Measurements from ENCODE around the gene ZNF622. TPM values are rescaled to one million over a fixed set of nuclear protein-coding genes. Genes with fewer than 3 reads are reported as not detected.
A peak's percentile ranks its signal among the peaks of the same experiment; 100 is the strongest.

ZNF622 gene
- total RNA-seq, 4 donors from 2014 or later: 12.6 to 32.2 (median 14.8) TPM

DNA sequence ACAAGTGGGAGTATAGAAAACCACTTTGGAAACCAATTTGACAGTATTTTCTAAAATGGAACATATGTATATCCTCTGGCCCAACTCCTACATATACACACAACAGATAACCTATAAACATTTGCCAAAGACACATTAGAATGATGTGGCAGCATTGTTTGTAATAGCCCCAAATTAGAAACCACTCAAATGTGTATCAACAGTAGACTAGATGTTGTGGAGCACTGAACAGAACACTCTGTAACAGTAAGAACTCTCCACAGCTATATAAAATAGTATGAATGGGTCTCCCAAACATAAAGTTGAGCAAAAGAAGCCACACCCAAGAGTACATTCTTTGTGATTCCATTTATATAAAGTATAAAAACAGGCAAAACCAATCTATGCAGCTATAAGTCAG, 6.1 kb downstream of the ZNF622 start:
- intact Hi-C loops (cut with DNase I; ENCODE audit: low total_unique reads): no loop called here
- TF ChIP-seq POLR2A (IDR thresholded peaks at IDR 0.05): no peak
- TF ChIP-seq, protein P1, sequence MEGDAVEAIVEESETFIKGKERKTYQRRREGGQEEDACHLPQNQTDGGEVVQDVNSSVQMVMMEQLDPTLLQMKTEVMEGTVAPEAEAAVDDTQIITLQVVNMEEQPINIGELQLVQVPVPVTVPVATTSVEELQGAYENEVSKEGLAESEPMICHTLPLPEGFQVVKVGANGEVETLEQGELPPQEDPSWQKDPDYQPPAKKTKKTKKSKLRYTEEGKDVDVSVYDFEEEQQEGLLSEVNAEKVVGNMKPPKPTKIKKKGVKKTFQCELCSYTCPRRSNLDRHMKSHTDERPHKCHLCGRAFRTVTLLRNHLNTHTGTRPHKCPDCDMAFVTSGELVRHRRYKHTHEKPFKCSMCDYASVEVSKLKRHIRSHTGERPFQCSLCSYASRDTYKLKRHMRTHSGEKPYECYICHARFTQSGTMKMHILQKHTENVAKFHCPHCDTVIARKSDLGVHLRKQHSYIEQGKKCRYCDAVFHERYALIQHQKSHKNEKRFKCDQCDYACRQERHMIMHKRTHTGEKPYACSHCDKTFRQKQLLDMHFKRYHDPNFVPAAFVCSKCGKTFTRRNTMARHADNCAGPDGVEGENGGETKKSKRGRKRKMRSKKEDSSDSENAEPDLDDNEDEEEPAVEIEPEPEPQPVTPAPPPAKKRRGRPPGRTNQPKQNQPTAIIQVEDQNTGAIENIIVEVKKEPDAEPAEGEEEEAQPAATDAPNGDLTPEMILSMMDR (IDR thresholded peaks at IDR 0.05): no peak
- H3K4me3 ChIP-seq: no peak overlapping the region

DNA sequence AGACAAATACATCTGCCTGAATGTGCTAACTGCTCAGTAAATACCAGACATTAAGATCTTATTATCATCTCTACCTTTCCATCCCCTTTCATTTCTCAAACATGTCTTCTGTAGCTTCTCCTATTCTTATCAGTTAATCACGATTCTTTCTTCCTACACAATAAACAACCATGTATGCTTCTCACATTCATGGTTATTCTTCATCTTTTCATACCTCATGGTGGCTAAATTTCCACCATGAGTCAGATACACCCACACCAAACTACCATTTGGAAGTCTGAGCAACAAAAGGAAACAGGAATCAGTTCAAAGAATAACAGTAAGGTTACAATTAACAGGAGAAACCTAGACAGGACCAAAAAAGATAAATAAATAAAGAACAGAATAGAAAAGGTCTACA, 7.7 kb downstream of the ZNF622 start:
- intact Hi-C loops (cut with DNase I; ENCODE audit: low total_unique reads): no loop called here
- Histone ChIP-seq H3K4me1 (peaks cover 0 to 6% of the 10 kb centered on the region in 2 donors), H3K27me3 (no peaks in the 10 kb centered on the region), H3K9me3 (no peaks in the 10 kb centered on the region), H3K36me3 (no peaks in the 10 kb centered on the region), H3K4me3 (no peak overlapping the region), H3K27ac (no peak overlapping the region)
- TF ChIP-seq, protein P1 (IDR thresholded peaks at IDR 0.05): no peak
- TF ChIP-seq POLR2A (IDR thresholded peaks at IDR 0.05): no peak
- DNase-seq: no peak

More for the DNA sequence above, 6.1 kb downstream of the ZNF622 start:
- H3K36me3 ChIP-seq: no peaks in the 10 kb centered on the region
- no peak overlapping the region for H3K27ac ChIP-seq
- no peaks in the 10 kb centered on the region for H3K9me3 ChIP-seq
- DNase-seq: no peak
- no peaks in the 10 kb centered on the region for H3K27me3 ChIP-seq
- peaks cover 5 to 10% of the 10 kb centered on the region in 2 donors for H3K4me1 ChIP-seq

DNA sequence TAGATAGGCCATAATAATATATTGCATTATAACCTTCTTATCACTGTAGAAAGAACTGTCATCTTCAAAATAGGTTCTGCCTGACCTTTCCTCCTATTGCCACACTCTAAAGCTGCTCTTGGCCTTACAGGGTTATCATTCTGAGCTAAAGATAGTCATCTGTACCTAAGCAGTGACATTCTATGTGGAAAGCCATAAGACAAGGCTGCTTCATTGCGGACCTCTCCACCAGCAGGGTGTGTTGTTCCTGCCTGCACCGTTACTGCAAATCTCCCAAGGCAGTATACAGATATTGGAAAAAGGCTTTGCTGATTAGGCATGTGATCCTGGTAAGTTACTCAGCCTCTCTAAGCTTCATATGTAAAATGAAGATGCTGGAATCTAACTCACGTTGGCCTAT, 8.1 kb downstream of the ZNF622 start:
- TF ChIP-seq POLR2A (IDR thresholded peaks at IDR 0.05): no peak
- TF ChIP-seq, protein P1 (IDR thresholded peaks at IDR 0.05): no peak
- Histone ChIP-seq H3K36me3 (no peaks in the 10 kb centered on the region), H3K4me3 (no peak overlapping the region), H3K27ac (no peak overlapping the region), H3K27me3 (no peaks in the 10 kb centered on the region), H3K9me3 (no peaks in the 10 kb centered on the region), H3K4me1 (peaks cover 0 to 6% of the 10 kb centered on the region in 2 donors)
- intact Hi-C loops (cut with DNase I; ENCODE audit: low total_unique reads): no loop called here
- no peak for DNase-seq

DNA sequence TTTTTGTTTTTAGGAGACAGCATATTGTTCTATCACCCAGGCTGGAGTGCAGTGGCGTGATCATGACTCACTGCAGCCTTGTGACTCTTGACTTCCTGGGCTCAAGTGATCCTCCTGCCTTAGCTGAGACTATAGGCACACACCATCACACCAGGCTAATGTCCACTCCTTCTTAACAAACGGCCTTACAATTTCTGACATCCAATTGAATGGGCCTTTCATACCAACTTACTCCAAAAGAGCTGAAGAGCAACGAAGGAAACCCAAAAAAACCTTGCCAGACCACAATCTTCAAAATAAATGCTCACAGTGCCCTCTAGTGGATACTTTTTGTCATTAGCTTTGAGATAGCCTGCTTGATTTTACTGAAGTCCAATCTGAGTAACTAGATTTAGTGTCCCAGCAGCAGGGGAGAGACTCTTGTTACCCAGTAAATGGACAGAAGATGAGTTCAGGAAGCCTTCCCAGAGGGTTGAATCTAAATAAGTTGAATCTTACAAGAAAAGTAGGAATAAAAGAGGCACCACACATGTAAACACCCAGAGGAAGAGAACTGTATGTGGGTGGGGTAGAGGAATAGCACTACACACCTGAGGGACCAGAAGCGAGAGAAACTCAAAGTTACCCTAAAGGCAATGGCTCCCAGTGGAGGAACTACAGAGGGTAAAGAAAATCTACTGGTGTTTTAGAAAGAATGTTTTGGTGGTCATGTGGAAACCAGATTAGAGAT, 9.3 kb downstream of the ZNF622 start:
- intact Hi-C loops (cut with DNase I; ENCODE audit: low total_unique reads): no loop called here
- Histone ChIP-seq H3K4me1 (peaks cover 0 to 6% of the 10 kb centered on the region in 2 donors), H3K4me3 (no peak overlapping the region), H3K27me3 (no peaks in the 10 kb centered on the region), H3K9me3 (no peaks in the 10 kb centered on the region), H3K36me3 (no peaks in the 10 kb centered on the region), H3K27ac (peak overlapping the region in 1 of 2 donors; percentile 7)
- DNase-seq: peak in 1 of 2 donors; percentile 21
- TF ChIP-seq, protein P1 (IDR thresholded peaks at IDR 0.05): peak; percentile 42 to 62 (median 48)
- TF ChIP-seq POLR2A (IDR thresholded peaks at IDR 0.05): no peak

DNA sequence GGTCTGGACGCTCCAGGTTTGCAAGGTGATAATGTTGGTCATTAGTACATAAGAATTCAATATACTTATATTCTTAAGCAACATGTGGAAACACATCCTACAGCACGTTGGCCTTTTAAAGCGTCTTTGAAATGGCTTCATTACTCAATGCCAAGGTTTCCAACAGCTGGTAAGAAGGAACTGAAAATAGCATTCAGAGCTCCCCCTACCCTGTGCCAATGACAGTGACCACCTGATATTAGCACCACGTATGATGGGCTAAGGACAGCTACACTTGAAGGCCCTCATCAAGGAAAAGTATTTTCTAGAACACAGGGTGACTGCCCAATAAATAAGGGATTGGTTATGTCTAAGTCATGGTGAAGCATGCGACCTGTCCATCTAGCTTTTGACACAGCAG, 9.9 kb downstream of the ZNF622 start:
- Histone ChIP-seq H3K4me3 (no peak overlapping the region), H3K9me3 (no peaks in the 10 kb centered on the region), H3K4me1 (peaks cover 0 to 6% of the 10 kb centered on the region in 2 donors), H3K36me3 (no peaks in the 10 kb centered on the region), H3K27ac (peak overlapping the region in 1 of 2 donors; percentile 7), H3K27me3 (no peaks in the 10 kb centered on the region)
- TF ChIP-seq POLR2A (IDR thresholded peaks at IDR 0.05): no peak
- TF ChIP-seq, protein P1 (IDR thresholded peaks at IDR 0.05): no peak
- intact Hi-C loops (cut with DNase I; ENCODE audit: low total_unique reads): no loop called here
- no peak for DNase-seq
